Astrocyte of the cerebellum (primary cell): ENCODE results near the gene GMPR.
"Not testable (repeated sequence)": the region's sequence is repeated elsewhere in the genome, so short reads cannot be mapped to it uniquely, and the experiment has no call there.

Source experiments
- DNase-seq: peaks from one replicate; pipeline ENCODE4 v3.0.0-alpha.2; 2011; ENCODE audit warnings: low read depth
- H3K4me3 ChIP-seq: 2 replicates; pipeline ENCODE4 v1.5.1; 2011; ENCODE audit warnings: mild to moderate bottlenecking, low read depth, low read length, moderate library complexity
- CTCF ChIP-seq: IDR thresholded peaks from 2 replicates; pipeline ENCODE4 v1.5.1; 2012; ENCODE audit warnings: low read length, low read depth, moderate library complexity, mild to moderate bottlenecking; ENCODE audit errors: missing control alignments
- in situ Hi-C: cut with HindIII; loops from 2 replicates; pipeline ENCODE4 v1.10.0; 2017; ENCODE audit warnings: low sequenced_read_pairs

Gene GMPR

GRCh38 chr6:16264785-16265184 lies 26.4 kb downstream of the GMPR start:
- in situ Hi-C loops = no loop called here
- no peak for DNase-seq
- no peak overlapping the region for H3K4me3 ChIP-seq
- TF ChIP-seq CTCF = no peak

- in situ Hi-C loops = no loop called here
These were observed 27.3 kb downstream of the GMPR start for GRCh38 chr6:16265351-16266341.

GRCh38 chr6:16267428-16268263 lies 29.3 kb downstream of the GMPR start:
- no peak overlapping the region for H3K4me3 ChIP-seq
- DNase-seq = no peak
- TF ChIP-seq CTCF = no peak
- in situ Hi-C loops = no loop called here

More at GRCh38 chr6:16265351-16266341, 27.3 kb downstream of the GMPR start:
- no peak for DNase-seq
- no peak overlapping the region for H3K4me3 ChIP-seq
- no peak for TF ChIP-seq CTCF

- in situ Hi-C loops, DNase-seq: not testable (repeated sequence)
These were observed 31.2 kb downstream of the GMPR start for GRCh38 chr6:16269442-16270070.

GRCh38 chr6:16270178-16270794 lies 31.9 kb downstream of the GMPR start:
- no peak for DNase-seq
- in situ Hi-C loops = no loop called here
- no peak for TF ChIP-seq CTCF
- H3K4me3 ChIP-seq = no peak overlapping the region

More at GRCh38 chr6:16269442-16270070, 31.2 kb downstream of the GMPR start:
- not testable (repeated sequence) for H3K4me3 ChIP-seq

GRCh38 chr6:16271428-16271827 lies 33.0 kb downstream of the GMPR start:
- no peak overlapping the region for H3K4me3 ChIP-seq
- TF ChIP-seq CTCF = no peak
- in situ Hi-C loops = no loop called here
- no peak for DNase-seq
